ENCODE measurements around the gene TRIM37.
"Not testable (repeated sequence)": the region's sequence is repeated elsewhere in the genome, so short reads cannot be mapped to it uniquely, and the experiment has no call there.

The TRIM37 gene

GRCh38 chr17:59108400-59109102, 1.9 kb upstream of the TRIM37 start:
- DNase-seq: no peak

GRCh38 chr17:59107306-59107670, 608 bp upstream of the TRIM37 start:
- peak in 1 of 2 donors; percentile 22 for DNase-seq

- DNase-seq: peak; percentile 11 to 37
Observed at GRCh38 chr17:59105852-59106462, 723 bp downstream of the TRIM37 start.

GRCh38 chr17:59101178-59101577, 5.5 kb downstream of the TRIM37 start:
- no peak for DNase-seq

- DNase-seq: no peak
Observed at GRCh38 chr17:59097876-59098275, 8.8 kb downstream of the TRIM37 start.

- no peak for DNase-seq
Observed at GRCh38 chr17:59094861-59095530, 11.7 kb downstream of the TRIM37 start.

GRCh38 chr17:59093702-59094231, 12.9 kb downstream of the TRIM37 start:
- DNase-seq: no peak

GRCh38 chr17:59093145-59093701, 13.5 kb downstream of the TRIM37 start:
- DNase-seq: no peak

GRCh38 chr17:59090593-59090992, 16.1 kb downstream of the TRIM37 start:
- not testable (repeated sequence) for DNase-seq

GRCh38 chr17:59084154-59084553, 22.5 kb downstream of the TRIM37 start:
- DNase-seq: no peak

GRCh38 chr17:59074494-59074893, 32.2 kb downstream of the TRIM37 start:
- DNase-seq: no peak

- no peak for DNase-seq
Observed at GRCh38 chr17:59073972-59074371, 32.7 kb downstream of the TRIM37 start.

- no peak for DNase-seq
Observed at GRCh38 chr17:59069856-59070255, 36.8 kb downstream of the TRIM37 start.

GRCh38 chr17:59067756-59068155, 38.9 kb downstream of the TRIM37 start:
- DNase-seq: no peak

- no peak for DNase-seq
Observed at GRCh38 chr17:59067340-59067739, 39.3 kb downstream of the TRIM37 start.

- no peak for DNase-seq
Observed at GRCh38 chr17:59062509-59062908, 44.2 kb downstream of the TRIM37 start.

- DNase-seq: no peak
Observed at GRCh38 chr17:59056857-59057256, 49.8 kb downstream of the TRIM37 start.

- DNase-seq: no peak
Observed at GRCh38 chr17:59049798-59050197, 56.9 kb downstream of the TRIM37 start.

GRCh38 chr17:59047616-59048015, 59.1 kb downstream of the TRIM37 start:
- DNase-seq: no peak

GRCh38 chr17:59046192-59046591, 60.5 kb downstream of the TRIM37 start:
- no peak for DNase-seq

- DNase-seq: no peak
Observed at GRCh38 chr17:59038734-59039133, 67.9 kb downstream of the TRIM37 start.

GRCh38 chr17:59037960-59038359, 68.7 kb downstream of the TRIM37 start:
- DNase-seq: no peak

- no peak for DNase-seq
Observed at GRCh38 chr17:59030811-59031210, 75.9 kb downstream of the TRIM37 start.

All from inflammatory macrophage (primary cell).